HepG2 (cell line): ENCODE results near the gene VEZF1. TPM values are rescaled to one million over a fixed set of nuclear protein-coding genes. Genes with fewer than 3 reads are reported as not detected.

ENCODE experiments used
- ARNTL ChIP-seq: sonication (generic); formaldehyde crosslinking; IDR thresholded peaks from 2 replicates; pipeline ENCODE4 v1.4.0; 2020; ENCODE audit warnings: mild to moderate bottlenecking, missing genetic modification reagents
- FOSL1 ChIP-seq: sonication (generic); formaldehyde crosslinking; IDR thresholded peaks from 2 replicates; pipeline ENCODE4 v1.9.0; 2021; ENCODE audit warnings: missing genetic modification reagents, borderline replicate concordance
- PAX8 ChIP-seq: sonication (generic); formaldehyde crosslinking; IDR thresholded peaks from 2 replicates; pipeline ENCODE4 v1.8.0; 2022; ENCODE audit warnings: mild to moderate bottlenecking, missing genetic modification reagents, borderline replicate concordance
- THAP11 ChIP-seq: IDR thresholded peaks from 2 replicates; pipeline ENCODE4 v1.6.1; 2016; ENCODE audit warnings: missing biosample characterization, missing genetic modification reagents
- THRA ChIP-seq: sonication (generic); formaldehyde crosslinking; IDR thresholded peaks from 2 replicates; pipeline ENCODE4 v1.4.0; 2020; ENCODE audit warnings: missing genetic modification reagents, borderline replicate concordance
- TRIM22 ChIP-seq: fragments of 450-650 bp; IDR thresholded peaks from 2 replicates; pipeline ENCODE4 v1.6.1; 2017
- ZBTB3 ChIP-seq: sonication (generic); formaldehyde crosslinking; IDR thresholded peaks from 2 replicates; pipeline ENCODE4 v1.4.0; 2020; ENCODE audit warnings: low read depth, mild to moderate bottlenecking, moderate library complexity, missing genetic modification reagents, borderline replicate concordance
- ZFP91 ChIP-seq: sonication (generic); formaldehyde crosslinking; IDR thresholded peaks from 2 replicates; pipeline ENCODE4 v1.9.0; 2022; ENCODE audit warnings: missing genetic modification reagents, mild to moderate bottlenecking, borderline replicate concordance
- ZNF354B ChIP-seq: sonication (generic); formaldehyde crosslinking; IDR thresholded peaks from 2 replicates; pipeline ENCODE4 v1.8.0; 2022; ENCODE audit warnings: mild to moderate bottlenecking, missing genetic modification reagents
- ZNF407 ChIP-seq: sonication (generic); formaldehyde crosslinking; IDR thresholded peaks from one replicate; pipeline ENCODE4 v1.5.1; 2020; ENCODE audit warnings: mild to moderate bottlenecking, missing genetic modification reagents; ENCODE audit errors: not compliant biosample characterization
- ZNF782 ChIP-seq: sonication (generic); formaldehyde crosslinking; IDR thresholded peaks from 2 replicates; pipeline ENCODE4 v1.4.0; 2020; ENCODE audit warnings: missing genetic modification reagents, mild to moderate bottlenecking, borderline replicate concordance
- ZSCAN5A ChIP-seq: sonication (generic); formaldehyde crosslinking; IDR thresholded peaks from 2 replicates; pipeline ENCODE4 v1.8.0; 2022; ENCODE audit warnings: mild to moderate bottlenecking, missing genetic modification reagents, borderline replicate concordance
- ZSCAN9 ChIP-seq: IDR thresholded peaks from 2 replicates; pipeline ENCODE4 v1.6.1; 2016; ENCODE audit warnings: borderline replicate concordance
- polyA plus RNA-seq, 8 experiments: library from polyadenylated mRNA; depleted of rRNA in 3 of 8; stranded (reverse) in 7 of 8; unstranded in 1 of 8; fragments of >200 nt; fragmentation: Illumina TruSeq in 4 of 8; extraction: Trizol in 4 of 8; gene quantifications; 2 replicates each; pipeline versions ENCODE4 v1.2.1 to v1.2.3, GENCODE V29; 2011 to 2016; ENCODE audit warnings: low read depth in 4 of 8, missing spikeins in 1 of 8, mixed read lengths in 1 of 8; ENCODE audit not compliant: insufficient read depth in 1 of 8
- total RNA-seq, 5 experiments: library from RNA; depleted of rRNA; stranded (reverse); fragments of >200 nt; fragmentation: Illumina TruSeq; extraction: Trizol; gene quantifications; 2 replicates each; pipeline ENCODE4 v1.2.3, GENCODE V29; 2016; ENCODE audit warnings: low read depth in 1 of 5

The VEZF1 gene
- total and polyA plus RNA-seq, 2 of the 13 experiments (the other 11 are each of a cell fraction or from before 2014, with no cell fraction given) = 45.9 to 49.7 TPM

GRCh38 chr17:58005728-58006559 lies 17.9 kb upstream of the VEZF1 start (continued):
- TF ChIP-seq TRIM22 (no peak), PAX8 (CRISPR knock-in tag) (no peak), ZBTB3 (peak; percentile 9; the same call in 1 of the 2 replicates), ARNTL (CRISPR knock-in tag) (0 out of 2 replicates have a peak, but pooled peaks have one; percentile 15), ZNF407 (no peak), THRA (CRISPR knock-in tag) (0 out of 2 replicates have a peak, but pooled peaks have one; percentile 22), THAP11 (0 out of 2 replicates have a peak, but pooled peaks have one; percentile 2), ZSCAN5A (CRISPR knock-in tag) (0 out of 2 replicates have a peak, but pooled peaks have one; percentile 2), ZNF782 (no peak), ZSCAN9 (CRISPR knock-in tag) (no peak), ZNF354B (CRISPR knock-in tag) (0 out of 2 replicates have a peak, but pooled peaks have one; percentile 1), FOSL1 (CRISPR knock-in tag) (no peak), ZFP91 (CRISPR knock-in tag) (no peak)
